ENCODE measurements around the gene PBX1.

DNA sequence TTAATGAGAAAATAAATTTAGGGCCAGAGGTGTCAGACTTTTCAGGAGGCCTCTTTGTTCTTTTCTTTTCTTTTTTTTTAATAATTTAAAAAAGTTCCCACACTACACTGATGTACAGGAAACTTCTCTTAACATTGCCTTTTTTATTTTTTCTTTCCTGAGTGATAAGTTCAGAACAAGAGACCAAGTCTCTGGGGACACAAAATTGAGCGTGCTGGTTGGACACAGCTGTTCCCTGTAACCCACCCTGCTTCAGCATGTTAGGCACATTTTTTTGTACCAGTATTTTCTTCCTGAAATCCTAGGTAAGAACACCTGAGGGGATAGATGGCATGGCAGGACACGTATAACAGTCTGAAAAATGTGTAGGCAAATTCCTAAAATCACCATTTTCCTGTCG lies 50.1 kb downstream of the PBX1 start:
- TF ChIP-seq, protein P1, sequence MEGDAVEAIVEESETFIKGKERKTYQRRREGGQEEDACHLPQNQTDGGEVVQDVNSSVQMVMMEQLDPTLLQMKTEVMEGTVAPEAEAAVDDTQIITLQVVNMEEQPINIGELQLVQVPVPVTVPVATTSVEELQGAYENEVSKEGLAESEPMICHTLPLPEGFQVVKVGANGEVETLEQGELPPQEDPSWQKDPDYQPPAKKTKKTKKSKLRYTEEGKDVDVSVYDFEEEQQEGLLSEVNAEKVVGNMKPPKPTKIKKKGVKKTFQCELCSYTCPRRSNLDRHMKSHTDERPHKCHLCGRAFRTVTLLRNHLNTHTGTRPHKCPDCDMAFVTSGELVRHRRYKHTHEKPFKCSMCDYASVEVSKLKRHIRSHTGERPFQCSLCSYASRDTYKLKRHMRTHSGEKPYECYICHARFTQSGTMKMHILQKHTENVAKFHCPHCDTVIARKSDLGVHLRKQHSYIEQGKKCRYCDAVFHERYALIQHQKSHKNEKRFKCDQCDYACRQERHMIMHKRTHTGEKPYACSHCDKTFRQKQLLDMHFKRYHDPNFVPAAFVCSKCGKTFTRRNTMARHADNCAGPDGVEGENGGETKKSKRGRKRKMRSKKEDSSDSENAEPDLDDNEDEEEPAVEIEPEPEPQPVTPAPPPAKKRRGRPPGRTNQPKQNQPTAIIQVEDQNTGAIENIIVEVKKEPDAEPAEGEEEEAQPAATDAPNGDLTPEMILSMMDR (IDR thresholded peaks at IDR 0.05; ENCODE audit: extremely low read depth in 1 of 2, insufficient read depth in 1 of 2, low read depth in 1 of 2, low read length in 2 of 2) = no peak
- TF ChIP-seq POLR2A (IDR thresholded peaks at IDR 0.05; ENCODE audit: low read depth, low read length) = no peak
- no peak for TF ChIP-seq EZH2 (IDR thresholded peaks at IDR 0.05; ENCODE audit: borderline replicate concordance, low read depth, low read length, severe bottlenecking)
- TF ChIP-seq, protein P2, sequence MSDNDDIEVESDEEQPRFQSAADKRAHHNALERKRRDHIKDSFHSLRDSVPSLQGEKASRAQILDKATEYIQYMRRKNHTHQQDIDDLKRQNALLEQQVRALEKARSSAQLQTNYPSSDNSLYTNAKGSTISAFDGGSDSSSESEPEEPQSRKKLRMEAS (IDR thresholded peaks at IDR 0.05; ENCODE audit: insufficient read depth, insufficient read length) = no peak
- no peak for TF ChIP-seq POLR2AphosphoS5 (IDR thresholded peaks at IDR 0.05; ENCODE audit: insufficient read depth, low read depth, low read length)
- no peak for TF ChIP-seq JUN (IDR thresholded peaks at IDR 0.05; ENCODE audit: borderline replicate concordance, insufficient read depth, insufficient read length, low read depth)
- TF ChIP-seq MYC (IDR thresholded peaks at IDR 0.05; ENCODE audit: low read depth, low read length) = no peak
- no peak for TF ChIP-seq FOS (IDR thresholded peaks at IDR 0.05; ENCODE audit: borderline replicate concordance, insufficient read depth, low read length)
